DOHH2 (cell line): ENCODE results near the gene HERC3.

Experiments
- H3F3A ChIP-seq: fragments of 200-600 bp; sonication (generic), shearing (Covaris generic); 2 replicates; pipeline ENCODE4 v1.6.0; 2016; ENCODE audit warnings: antibody characterized with exemption, mild to moderate bottlenecking; ENCODE audit not compliant: control insufficient read depth, insufficient read depth
- H3K27ac ChIP-seq: fragments of 200-600 bp; sonication (generic); 2 replicates; pipeline ENCODE4 v1.5.1; 2014; ENCODE audit warnings: low read depth, mild to moderate bottlenecking, low read length, moderate library complexity
- H3K27me3 ChIP-seq: fragments of 200-600 bp; sonication (generic); 2 replicates; pipeline ENCODE4 v1.6.1; 2014; ENCODE audit warnings: mild to moderate bottlenecking, low read length, mixed read lengths; ENCODE audit not compliant: control insufficient read depth
- H3K36me3 ChIP-seq: fragments of 200-600 bp; sonication (generic); 2 replicates; pipeline ENCODE4 v1.6.1; 2014; ENCODE audit warnings: mild to moderate bottlenecking, low read length, moderate library complexity, mixed read lengths; ENCODE audit not compliant: control insufficient read depth
- H3K4me1 ChIP-seq: fragments of 200-600 bp; sonication (generic); 2 replicates; pipeline ENCODE4 v1.6.1; 2014; ENCODE audit warnings: mild to moderate bottlenecking, low read length, mixed read lengths; ENCODE audit not compliant: control insufficient read depth
- H3K4me2 ChIP-seq: fragments of 200-600 bp; sonication (generic); 2 replicates; pipeline ENCODE4 v1.6.0; 2014; ENCODE audit warnings: mild to moderate bottlenecking, low read length, moderate library complexity
- H3K4me3 ChIP-seq: fragments of 200-600 bp; sonication (generic); 2 replicates; pipeline ENCODE4 v1.5.1; 2014; ENCODE audit warnings: mild to moderate bottlenecking, low read length, mixed read lengths
- H3K79me2 ChIP-seq: fragments of 200-600 bp; sonication (generic); 2 replicates; pipeline ENCODE4 v1.6.1; 2014; ENCODE audit warnings: mild to moderate bottlenecking, low read length, mixed read lengths; ENCODE audit not compliant: control insufficient read depth
- H3K9me2 ChIP-seq: fragments of 200-600 bp; sonication (generic); replicated peaks from 2 replicates; pipeline ENCODE4 v1.6.1; 2014; ENCODE audit warnings: mild to moderate bottlenecking, low read length, mixed read lengths; ENCODE audit not compliant: control insufficient read depth
- H3K9me3 ChIP-seq: fragments of 200-600 bp; sonication (generic); 2 replicates; pipeline ENCODE4 v1.6.1; 2014; ENCODE audit warnings: antibody characterized with exemption, low read length, mixed read lengths; ENCODE audit not compliant: control insufficient read depth, insufficient read depth
- H4K20me1 ChIP-seq: fragments of 200-600 bp; sonication (generic); 2 replicates; pipeline ENCODE4 v1.6.0; 2014; ENCODE audit warnings: low read depth, mild to moderate bottlenecking, antibody characterized with exemption, low read length, moderate library complexity; ENCODE audit not compliant: control insufficient read depth, insufficient read depth
- EZH2phosphoT487 ChIP-seq: fragments of 200-600 bp; sonication (generic); IDR thresholded peaks from 2 replicates; pipeline ENCODE4 v1.6.1; 2017; ENCODE audit warnings: borderline replicate concordance, mild to moderate bottlenecking, antibody characterized with exemption, low read length, moderate library complexity, mixed read lengths
- TF ChIP-seq, protein P1 (sequence below): fragments of 200-600 bp; sonication (generic); IDR thresholded peaks from one replicate; pipeline ENCODE4 v1.5.1; 2014; ENCODE audit warnings: antibody characterized with exemption, mild to moderate bottlenecking, low read depth, low read length; ENCODE audit not compliant: poor library complexity, severe bottlenecking

Gene HERC3

DNA sequence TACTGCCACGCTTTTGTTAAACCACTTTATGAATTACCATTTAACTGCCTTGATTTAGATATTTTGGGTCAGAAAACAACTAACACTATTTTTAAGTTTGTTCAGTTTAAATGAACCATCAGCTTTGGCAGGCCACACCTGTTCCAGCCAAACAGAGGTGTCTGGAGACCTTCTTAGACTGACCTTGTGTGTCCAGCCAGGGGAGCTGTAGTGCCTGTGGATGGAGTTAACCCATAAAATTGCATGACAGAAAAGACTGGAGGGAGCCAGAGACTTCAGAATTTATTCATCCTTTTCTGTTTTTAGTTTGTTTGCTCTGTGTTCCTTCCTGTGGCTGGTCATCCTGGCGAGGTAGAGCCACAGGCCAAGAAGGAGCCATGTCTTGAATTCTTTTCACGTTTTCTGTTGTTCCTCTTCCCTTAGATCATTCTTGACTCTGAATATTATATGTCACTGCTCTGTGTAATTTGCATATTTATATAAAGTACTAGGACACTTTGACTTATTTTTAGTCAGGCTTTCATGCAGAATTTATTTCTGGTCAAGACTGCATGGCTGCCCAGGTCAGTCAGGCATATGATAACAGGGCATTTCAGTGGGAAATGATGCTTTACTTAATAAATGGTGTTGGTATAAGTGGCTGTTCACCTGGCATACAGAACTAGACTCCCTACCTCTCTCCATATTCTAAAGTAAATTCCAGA, 26.7 kb downstream of the HERC3 start:
- Histone ChIP-seq H3K9me3 (no peaks in the 10 kb centered on the region), H4K20me1 (no peaks in the 10 kb centered on the region), H3K4me1 (peaks cover 30% of the 10 kb centered on the region), H3K27ac (0 out of 2 replicates have a peak overlapping the region, but pooled peaks have one; percentile 5), H3K27me3 (no peaks in the 10 kb centered on the region), H3K4me2 (peak overlapping the region; percentile 42), H3K4me3 (peak overlapping the region; percentile 45), H3K9me2 (no peaks in the 10 kb centered on the region), H3K36me3 (no peaks in the 10 kb centered on the region), H3K79me2 (no peaks in the 10 kb centered on the region), H3F3A (no peaks in the 10 kb centered on the region)
- TF ChIP-seq EZH2phosphoT487: no peak
- TF ChIP-seq, protein P1, sequence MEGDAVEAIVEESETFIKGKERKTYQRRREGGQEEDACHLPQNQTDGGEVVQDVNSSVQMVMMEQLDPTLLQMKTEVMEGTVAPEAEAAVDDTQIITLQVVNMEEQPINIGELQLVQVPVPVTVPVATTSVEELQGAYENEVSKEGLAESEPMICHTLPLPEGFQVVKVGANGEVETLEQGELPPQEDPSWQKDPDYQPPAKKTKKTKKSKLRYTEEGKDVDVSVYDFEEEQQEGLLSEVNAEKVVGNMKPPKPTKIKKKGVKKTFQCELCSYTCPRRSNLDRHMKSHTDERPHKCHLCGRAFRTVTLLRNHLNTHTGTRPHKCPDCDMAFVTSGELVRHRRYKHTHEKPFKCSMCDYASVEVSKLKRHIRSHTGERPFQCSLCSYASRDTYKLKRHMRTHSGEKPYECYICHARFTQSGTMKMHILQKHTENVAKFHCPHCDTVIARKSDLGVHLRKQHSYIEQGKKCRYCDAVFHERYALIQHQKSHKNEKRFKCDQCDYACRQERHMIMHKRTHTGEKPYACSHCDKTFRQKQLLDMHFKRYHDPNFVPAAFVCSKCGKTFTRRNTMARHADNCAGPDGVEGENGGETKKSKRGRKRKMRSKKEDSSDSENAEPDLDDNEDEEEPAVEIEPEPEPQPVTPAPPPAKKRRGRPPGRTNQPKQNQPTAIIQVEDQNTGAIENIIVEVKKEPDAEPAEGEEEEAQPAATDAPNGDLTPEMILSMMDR: no peak

DNA sequence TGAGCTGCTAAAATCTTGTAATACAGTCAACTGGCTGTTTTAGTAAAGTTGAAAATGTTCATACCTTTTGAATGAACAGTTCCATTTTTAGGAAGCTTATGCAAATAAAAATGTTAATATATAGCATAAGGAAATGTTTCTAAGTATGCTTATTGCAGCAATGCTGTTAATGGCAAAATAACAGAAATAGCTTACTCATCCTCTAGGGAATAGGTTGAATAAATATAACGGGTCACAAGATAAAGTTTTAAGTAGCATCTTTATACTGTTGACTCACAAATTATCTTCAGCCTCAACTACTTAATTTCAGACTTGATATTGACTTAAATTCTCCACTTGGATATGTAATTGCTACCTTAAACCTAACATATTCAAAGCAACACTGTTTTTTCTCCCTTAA, 27.7 kb downstream of the HERC3 start:
- Histone ChIP-seq H3K27me3 (no peaks in the 10 kb centered on the region), H4K20me1 (no peaks in the 10 kb centered on the region), H3K9me3 (no peaks in the 10 kb centered on the region), H3K79me2 (no peaks in the 10 kb centered on the region), H3K4me2 (peak overlapping the region; percentile 42), H3K27ac (no peak overlapping the region), H3K4me3 (no peak overlapping the region), H3K4me1 (peaks cover 30% of the 10 kb centered on the region), H3F3A (no peaks in the 10 kb centered on the region), H3K36me3 (no peaks in the 10 kb centered on the region), H3K9me2 (no peaks in the 10 kb centered on the region)
- no peak for TF ChIP-seq EZH2phosphoT487
- TF ChIP-seq, protein P1: no peak

DNA sequence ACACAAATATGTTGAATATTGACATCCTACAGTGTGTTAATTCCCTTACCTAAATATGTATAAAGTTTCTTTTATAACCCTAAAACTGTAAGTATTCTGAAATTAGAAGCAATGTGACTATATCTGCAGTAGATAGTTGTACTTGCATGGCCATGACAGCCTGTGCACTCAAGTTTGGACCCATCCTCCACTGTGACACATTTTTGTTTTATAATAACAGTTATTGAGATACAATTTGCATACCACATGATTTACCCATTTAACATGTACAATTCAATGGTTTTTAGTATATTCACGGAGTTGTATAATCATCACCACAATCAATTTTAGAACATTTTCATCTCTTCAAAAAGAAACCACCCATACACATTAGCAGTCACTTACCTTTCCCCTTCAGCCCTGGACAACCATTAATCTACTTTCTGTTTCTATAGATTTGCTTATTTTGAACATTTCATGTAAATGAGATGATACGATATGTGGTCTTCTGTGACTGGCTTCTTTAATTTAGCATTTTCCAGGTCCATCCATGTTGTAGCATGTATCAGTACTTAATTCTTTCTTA, 29.6 kb downstream of the HERC3 start:
- H3K9me3 ChIP-seq: no peaks in the 10 kb centered on the region
- peaks cover 30% of the 10 kb centered on the region for H3K4me1 ChIP-seq
- no peaks in the 10 kb centered on the region for H3K36me3 ChIP-seq
- H3K4me2 ChIP-seq: no peak overlapping the region
- H3K9me2 ChIP-seq: no peaks in the 10 kb centered on the region
- no peaks in the 10 kb centered on the region for H4K20me1 ChIP-seq
- no peak overlapping the region for H3K27ac ChIP-seq
- no peaks in the 10 kb centered on the region for H3K79me2 ChIP-seq
- no peaks in the 10 kb centered on the region for H3K27me3 ChIP-seq
- TF ChIP-seq EZH2phosphoT487: no peak
- TF ChIP-seq, protein P1: no peak
- H3F3A ChIP-seq: no peaks in the 10 kb centered on the region
- H3K4me3 ChIP-seq: no peak overlapping the region
